Measurements from ENCODE around the gene ZDHHC23.

ZDHHC23 gene

GRCh38 chr3:113968986-113969385, 21.2 kb downstream of the ZDHHC23 start:
- no peak for TF ChIP-seq CTCF (IDR thresholded peaks at IDR 0.05; ENCODE audit: low read depth, low read length, poor library complexity, severe bottlenecking)
- no peak for TF ChIP-seq EZH2phosphoT487 (IDR thresholded peaks at IDR 0.05; ENCODE audit: borderline replicate concordance, low read length)
- no peaks in the 10 kb centered on the region for H3K36me3 ChIP-seq (ENCODE audit: control insufficient read depth, low read length)
- H3K79me2 ChIP-seq (ENCODE audit: control insufficient read depth, low read length), result no peaks in the 10 kb centered on the region
- no peaks in the 10 kb centered on the region for H4K20me1 ChIP-seq (ENCODE audit: control insufficient read depth, insufficient read depth, low read depth, low read length)
- H3K9me3 ChIP-seq (ENCODE audit: control insufficient read depth, insufficient read depth, low read length), result no peaks in the 10 kb centered on the region
- no peaks in the 10 kb centered on the region for H3F3A ChIP-seq (ENCODE audit: control insufficient read depth, insufficient read depth)
- H3K4me1 ChIP-seq (ENCODE audit: control insufficient read depth, low read length), result peaks cover 4% of the 10 kb centered on the region
- H3K4me2 ChIP-seq (ENCODE audit: low read length), result no peak overlapping the region
- no peak overlapping the region for H3K4me3 ChIP-seq (ENCODE audit: low read length)
- no peak overlapping the region for H3K27ac ChIP-seq (ENCODE audit: low read depth, low read length)
- H3K27me3 ChIP-seq (ENCODE audit: control insufficient read depth, low read length), result no peaks in the 10 kb centered on the region
- no peaks in the 10 kb centered on the region for H3K9me2 ChIP-seq (replicated peaks; ENCODE audit: control insufficient read depth, low read length)

- peaks cover 12% of the 10 kb centered on the region for H3K4me1 ChIP-seq (ENCODE audit: control insufficient read depth, low read length)
- no peak for TF ChIP-seq CTCF (IDR thresholded peaks at IDR 0.05; ENCODE audit: low read depth, low read length, poor library complexity, severe bottlenecking)
- TF ChIP-seq EZH2phosphoT487 (IDR thresholded peaks at IDR 0.05; ENCODE audit: borderline replicate concordance, low read length), result no peak
- H3K27me3 ChIP-seq (ENCODE audit: control insufficient read depth, low read length), result no peaks in the 10 kb centered on the region
These were observed 30.0 kb downstream of the ZDHHC23 start for GRCh38 chr3:113977822-113978221.

GRCh38 chr3:113979916-113980315, 32.1 kb downstream of the ZDHHC23 start:
- Histone ChIP-seq H3K27ac (ENCODE audit: low read depth, low read length) (no peak overlapping the region), H3K36me3 (ENCODE audit: control insufficient read depth, low read length) (no peaks in the 10 kb centered on the region), H3K79me2 (ENCODE audit: control insufficient read depth, low read length) (no peaks in the 10 kb centered on the region), H4K20me1 (ENCODE audit: control insufficient read depth, insufficient read depth, low read depth, low read length) (no peaks in the 10 kb centered on the region), H3K4me2 (ENCODE audit: low read length) (no peak overlapping the region), H3K9me2 (replicated peaks; ENCODE audit: control insufficient read depth, low read length) (no peaks in the 10 kb centered on the region), H3K4me1 (ENCODE audit: control insufficient read depth, low read length) (peaks cover 16% of the 10 kb centered on the region), H3K9me3 (ENCODE audit: control insufficient read depth, insufficient read depth, low read length) (no peaks in the 10 kb centered on the region), H3K4me3 (ENCODE audit: low read length) (no peak overlapping the region), H3F3A (ENCODE audit: control insufficient read depth, insufficient read depth) (no peaks in the 10 kb centered on the region), H3K27me3 (ENCODE audit: control insufficient read depth, low read length) (no peaks in the 10 kb centered on the region)
- no peak for TF ChIP-seq EZH2phosphoT487 (IDR thresholded peaks at IDR 0.05; ENCODE audit: borderline replicate concordance, low read length)
- TF ChIP-seq CTCF (IDR thresholded peaks at IDR 0.05; ENCODE audit: low read depth, low read length, poor library complexity, severe bottlenecking), result no peak

More at GRCh38 chr3:113977822-113978221, 30.0 kb downstream of the ZDHHC23 start:
- H3F3A ChIP-seq (ENCODE audit: control insufficient read depth, insufficient read depth), result no peaks in the 10 kb centered on the region
- H3K9me2 ChIP-seq (replicated peaks; ENCODE audit: control insufficient read depth, low read length), result no peaks in the 10 kb centered on the region
- no peaks in the 10 kb centered on the region for H3K36me3 ChIP-seq (ENCODE audit: control insufficient read depth, low read length)
- no peak overlapping the region for H3K4me3 ChIP-seq (ENCODE audit: low read length)
- no peak overlapping the region for H3K27ac ChIP-seq (ENCODE audit: low read depth, low read length)
- H3K9me3 ChIP-seq (ENCODE audit: control insufficient read depth, insufficient read depth, low read length), result no peaks in the 10 kb centered on the region
- no peaks in the 10 kb centered on the region for H4K20me1 ChIP-seq (ENCODE audit: control insufficient read depth, insufficient read depth, low read depth, low read length)
- H3K4me2 ChIP-seq (ENCODE audit: low read length), result no peak overlapping the region
- H3K79me2 ChIP-seq (ENCODE audit: control insufficient read depth, low read length), result no peaks in the 10 kb centered on the region
